PC-3 (cell line): ENCODE results near the gene KRTAP5-11.

Source experiments
- CTCF ChIP-seq: fragments of 300-600 bp; sonication (generic); conservative IDR thresholded peaks from 2 replicates; pipeline ENCODE4 v1.5.1; 2017; ENCODE audit warnings: antibody characterized with exemption, low read depth, mild to moderate bottlenecking, low read length
- EZH2 ChIP-seq: fragments of 300-600 bp; sonication (generic); IDR thresholded peaks from one replicate; pipeline ENCODE4 v1.6.1; 2017; ENCODE audit warnings: antibody characterized with exemption, mild to moderate bottlenecking, low read length; ENCODE audit not compliant: unreplicated experiment
- EZH2phosphoT487 ChIP-seq: fragments of 300-600 bp; sonication (generic); IDR thresholded peaks from 2 replicates; pipeline ENCODE4 v1.6.1; 2018; ENCODE audit warnings: mild to moderate bottlenecking, antibody characterized with exemption, low read length, borderline replicate concordance

DNA sequence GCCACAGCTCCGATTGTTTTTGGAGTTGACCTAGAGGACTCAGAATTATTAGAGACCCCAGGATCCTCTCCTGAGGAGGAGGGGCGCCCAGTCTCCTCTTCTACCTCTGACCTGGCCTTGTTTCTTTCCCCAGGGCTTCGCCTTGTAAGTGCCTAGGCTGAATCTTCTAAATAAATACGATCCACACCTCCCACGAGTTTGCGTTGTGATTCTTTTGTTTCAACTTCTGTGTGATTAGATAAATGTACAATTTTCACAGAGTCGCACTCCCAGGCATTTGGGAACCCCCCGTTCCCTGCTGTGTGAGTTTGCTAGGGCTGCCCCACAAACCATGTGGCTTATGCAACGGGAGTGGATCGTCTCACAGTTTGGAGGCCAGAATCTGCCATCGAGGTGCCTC, 43.7 kb downstream of the KRTAP5-11 start:
- TF ChIP-seq CTCF = no peak
- TF ChIP-seq EZH2 = no peak
- TF ChIP-seq EZH2phosphoT487 = no peak
